Omental fat pad (tissue), 4 donors: ENCODE data around the gene ZNF552. TPM values are rescaled to one million over a fixed set of nuclear protein-coding genes. Genes with fewer than 3 reads are reported as not detected.

Source experiments
- ATAC-seq: fragments of 150-250 bp; one replicate; pipeline ENCODE4 v1.9.1; 2016; ENCODE audit warnings: mild to moderate bottlenecking, moderate library complexity; ENCODE audit not compliant: low FRiP score
- DNase-seq: peaks from one replicate; pipeline ENCODE4 v3.0.0-alpha.2; 2019; ENCODE audit warnings: low spot score
- CTCF ChIP-seq, 3 donors: fragments of 450-650 bp; IDR thresholded peaks; one replicate each; pipeline ENCODE4 v1.5.1; 2016 to 2017; ENCODE audit warnings: antibody characterized with exemption in 3 of 3, mild to moderate bottlenecking in 3 of 3, moderate library complexity in 2 of 3
- total RNA-seq, 4 donors: library from RNA; depleted of rRNA; stranded (reverse); fragments of >200 nt; gene quantifications; one replicate each; pipeline ENCODE4 v1.1.0, GENCODE V29; 2016

Gene ZNF552
- total RNA-seq, 4 donors from 2014 or later: 5.7 to 17.3 (median 8.8) TPM

GRCh38 chr19:57788114-57788692 lies 26.5 kb downstream of the ZNF552 start:
- DNase-seq (no peak), ATAC-seq (no peak)
- TF ChIP-seq CTCF (IDR thresholded peaks at IDR 0.05): no peak

GRCh38 chr19:57786906-57787305 lies 27.8 kb downstream of the ZNF552 start:
- TF ChIP-seq CTCF (IDR thresholded peaks at IDR 0.05): no peak
- ATAC-seq (no peak), DNase-seq (no peak)

- no peak for ATAC-seq
These were observed 28.4 kb downstream of the ZNF552 start for GRCh38 chr19:57786286-57786685.

GRCh38 chr19:57779220-57779845 lies 35.4 kb downstream of the ZNF552 start:
- DNase-seq (no peak), ATAC-seq (no peak)
- no peak for TF ChIP-seq CTCF (IDR thresholded peaks at IDR 0.05)

More at GRCh38 chr19:57786286-57786685, 28.4 kb downstream of the ZNF552 start:
- no peak for TF ChIP-seq CTCF (IDR thresholded peaks at IDR 0.05)
- no peak for DNase-seq

GRCh38 chr19:57778336-57778735 lies 36.4 kb downstream of the ZNF552 start:
- ATAC-seq (no peak), DNase-seq (no peak)
- TF ChIP-seq CTCF (IDR thresholded peaks at IDR 0.05): no peak

- no peak for ATAC-seq
- no peak for TF ChIP-seq CTCF (IDR thresholded peaks at IDR 0.05)
- DNase-seq: no peak
These were observed 37.9 kb downstream of the ZNF552 start for GRCh38 chr19:57776764-57777296.

GRCh38 chr19:57773488-57773887 lies 41.2 kb downstream of the ZNF552 start:
- no peak for DNase-seq
- no peak for ATAC-seq
- no peak for TF ChIP-seq CTCF (IDR thresholded peaks at IDR 0.05)
